Measurements from ENCODE around the gene WDR17.

GRCh38 chr4:176063718-176064117 lies 1.9 kb upstream of the WDR17 start:
- TF ChIP-seq CTCF (IDR thresholded peaks at IDR 0.05; ENCODE audit: extremely low read depth in 1 of 2, insufficient read depth in 1 of 2, low read depth in 1 of 2, low read length in 2 of 2) (no peak), EZH2 (IDR thresholded peaks at IDR 0.05; ENCODE audit: borderline replicate concordance, low read depth, low read length, severe bottlenecking) (no peak), POLR2AphosphoS5 (IDR thresholded peaks at IDR 0.05; ENCODE audit: insufficient read depth, low read depth, low read length) (no peak), JUN (IDR thresholded peaks at IDR 0.05; ENCODE audit: borderline replicate concordance, insufficient read depth, insufficient read length, low read depth) (no peak), POLR2A (IDR thresholded peaks at IDR 0.05; ENCODE audit: low read depth, low read length) (no peak), MAX (IDR thresholded peaks at IDR 0.05; ENCODE audit: insufficient read depth, insufficient read length) (no peak), GATA2 (IDR thresholded peaks at IDR 0.05; ENCODE audit: insufficient read depth, insufficient read length, low read depth, low read length) (no peak), FOS (IDR thresholded peaks at IDR 0.05; ENCODE audit: borderline replicate concordance, insufficient read depth, low read length) (no peak)

Measured in endothelial cell of umbilical vein (primary cell).